Measurements from ENCODE around the gene SDK1.

DNA sequence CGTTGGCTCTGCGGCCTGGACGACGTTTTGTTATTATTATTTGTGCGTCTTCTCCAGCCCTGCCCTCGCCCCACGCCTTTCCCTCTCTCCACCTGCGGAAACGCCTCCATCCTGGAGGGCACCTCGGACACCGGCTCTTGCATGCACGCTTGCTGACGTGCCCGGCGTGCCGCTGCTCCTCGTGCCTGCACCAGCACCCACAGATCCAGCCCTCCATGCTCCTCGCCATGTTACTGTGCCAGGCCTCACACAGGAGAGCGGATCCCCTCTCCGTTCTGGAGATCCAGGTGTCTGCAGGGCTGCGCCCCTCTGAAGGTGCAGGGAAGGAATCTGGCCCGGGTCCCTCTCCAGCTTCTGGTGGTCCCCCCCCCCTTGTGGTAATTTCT lies 1007.1 kb downstream of the SDK1 start:
- TF ChIP-seq, protein P1, sequence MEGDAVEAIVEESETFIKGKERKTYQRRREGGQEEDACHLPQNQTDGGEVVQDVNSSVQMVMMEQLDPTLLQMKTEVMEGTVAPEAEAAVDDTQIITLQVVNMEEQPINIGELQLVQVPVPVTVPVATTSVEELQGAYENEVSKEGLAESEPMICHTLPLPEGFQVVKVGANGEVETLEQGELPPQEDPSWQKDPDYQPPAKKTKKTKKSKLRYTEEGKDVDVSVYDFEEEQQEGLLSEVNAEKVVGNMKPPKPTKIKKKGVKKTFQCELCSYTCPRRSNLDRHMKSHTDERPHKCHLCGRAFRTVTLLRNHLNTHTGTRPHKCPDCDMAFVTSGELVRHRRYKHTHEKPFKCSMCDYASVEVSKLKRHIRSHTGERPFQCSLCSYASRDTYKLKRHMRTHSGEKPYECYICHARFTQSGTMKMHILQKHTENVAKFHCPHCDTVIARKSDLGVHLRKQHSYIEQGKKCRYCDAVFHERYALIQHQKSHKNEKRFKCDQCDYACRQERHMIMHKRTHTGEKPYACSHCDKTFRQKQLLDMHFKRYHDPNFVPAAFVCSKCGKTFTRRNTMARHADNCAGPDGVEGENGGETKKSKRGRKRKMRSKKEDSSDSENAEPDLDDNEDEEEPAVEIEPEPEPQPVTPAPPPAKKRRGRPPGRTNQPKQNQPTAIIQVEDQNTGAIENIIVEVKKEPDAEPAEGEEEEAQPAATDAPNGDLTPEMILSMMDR (IDR thresholded peaks at IDR 0.05 in 4 of 5, conservative IDR thresholded peaks at IDR 0.05 in 1 of 5) = no peak
- TF ChIP-seq POLR2A (IDR thresholded peaks at IDR 0.05) = no peak
